ENCODE data around the gene TMEM198. TPM values are rescaled to one million over a fixed set of nuclear protein-coding genes. Genes with fewer than 3 reads are reported as not detected.

Gene TMEM198
- total RNA-seq, 1 donor, result 1.1 TPM

DNA sequence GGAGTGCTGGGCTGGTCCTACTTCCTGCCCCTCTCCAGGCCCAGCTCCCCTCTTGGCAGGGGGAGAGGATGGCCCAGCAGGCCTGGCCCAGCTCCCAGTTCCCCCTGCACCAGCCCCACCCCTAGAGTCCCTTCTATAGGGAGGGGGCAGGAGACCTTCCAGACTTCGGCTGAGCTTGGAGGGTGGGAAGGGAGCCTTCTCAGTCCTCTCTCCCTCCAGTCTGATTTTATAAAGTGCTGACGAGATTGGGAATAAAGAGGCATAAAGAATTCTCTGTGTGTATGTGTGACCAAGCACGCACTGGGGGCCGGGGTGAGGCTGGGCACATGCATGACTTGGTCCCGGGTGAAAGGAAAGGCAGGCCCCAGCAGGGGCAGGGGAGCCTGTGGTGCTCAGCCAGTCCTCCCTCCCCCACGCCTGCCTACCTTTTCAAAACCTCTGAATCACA is 5.3 kb upstream of the TMEM198 start:
- Histone ChIP-seq H3K36me3 (ENCODE audit: insufficient read depth, low read length) (peaks cover 25% of the 10 kb centered on the region), H3K9me3 (ENCODE audit: low read depth, low read length) (no peaks in the 10 kb centered on the region), H3K4me3 (ENCODE audit: insufficient read depth, low read length) (no peak overlapping the region), H3K27ac (ENCODE audit: low read depth, low read length) (no peak overlapping the region), H4K20me1 (ENCODE audit: insufficient read depth, low read length) (peaks cover 34% of the 10 kb centered on the region), H3K4me2 (ENCODE audit: insufficient read depth, low read length) (no peak overlapping the region), H3K4me1 (ENCODE audit: insufficient read depth, low read length) (peaks cover 11% of the 10 kb centered on the region), H3K27me3 (ENCODE audit: insufficient read depth, low read length) (no peaks in the 10 kb centered on the region), H2AFZ (ENCODE audit: low read length) (no peak overlapping the region), H3K79me2 (ENCODE audit: insufficient read depth, low read length) (peaks cover 23% of the 10 kb centered on the region)
- no peak for DNase-seq (ENCODE audit: insufficient read length, low spot score, missing footprints)
- TF ChIP-seq, protein P1, sequence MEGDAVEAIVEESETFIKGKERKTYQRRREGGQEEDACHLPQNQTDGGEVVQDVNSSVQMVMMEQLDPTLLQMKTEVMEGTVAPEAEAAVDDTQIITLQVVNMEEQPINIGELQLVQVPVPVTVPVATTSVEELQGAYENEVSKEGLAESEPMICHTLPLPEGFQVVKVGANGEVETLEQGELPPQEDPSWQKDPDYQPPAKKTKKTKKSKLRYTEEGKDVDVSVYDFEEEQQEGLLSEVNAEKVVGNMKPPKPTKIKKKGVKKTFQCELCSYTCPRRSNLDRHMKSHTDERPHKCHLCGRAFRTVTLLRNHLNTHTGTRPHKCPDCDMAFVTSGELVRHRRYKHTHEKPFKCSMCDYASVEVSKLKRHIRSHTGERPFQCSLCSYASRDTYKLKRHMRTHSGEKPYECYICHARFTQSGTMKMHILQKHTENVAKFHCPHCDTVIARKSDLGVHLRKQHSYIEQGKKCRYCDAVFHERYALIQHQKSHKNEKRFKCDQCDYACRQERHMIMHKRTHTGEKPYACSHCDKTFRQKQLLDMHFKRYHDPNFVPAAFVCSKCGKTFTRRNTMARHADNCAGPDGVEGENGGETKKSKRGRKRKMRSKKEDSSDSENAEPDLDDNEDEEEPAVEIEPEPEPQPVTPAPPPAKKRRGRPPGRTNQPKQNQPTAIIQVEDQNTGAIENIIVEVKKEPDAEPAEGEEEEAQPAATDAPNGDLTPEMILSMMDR (IDR thresholded peaks at IDR 0.05; ENCODE audit: extremely low read depth, low read depth, low read length), result no peak

DNA sequence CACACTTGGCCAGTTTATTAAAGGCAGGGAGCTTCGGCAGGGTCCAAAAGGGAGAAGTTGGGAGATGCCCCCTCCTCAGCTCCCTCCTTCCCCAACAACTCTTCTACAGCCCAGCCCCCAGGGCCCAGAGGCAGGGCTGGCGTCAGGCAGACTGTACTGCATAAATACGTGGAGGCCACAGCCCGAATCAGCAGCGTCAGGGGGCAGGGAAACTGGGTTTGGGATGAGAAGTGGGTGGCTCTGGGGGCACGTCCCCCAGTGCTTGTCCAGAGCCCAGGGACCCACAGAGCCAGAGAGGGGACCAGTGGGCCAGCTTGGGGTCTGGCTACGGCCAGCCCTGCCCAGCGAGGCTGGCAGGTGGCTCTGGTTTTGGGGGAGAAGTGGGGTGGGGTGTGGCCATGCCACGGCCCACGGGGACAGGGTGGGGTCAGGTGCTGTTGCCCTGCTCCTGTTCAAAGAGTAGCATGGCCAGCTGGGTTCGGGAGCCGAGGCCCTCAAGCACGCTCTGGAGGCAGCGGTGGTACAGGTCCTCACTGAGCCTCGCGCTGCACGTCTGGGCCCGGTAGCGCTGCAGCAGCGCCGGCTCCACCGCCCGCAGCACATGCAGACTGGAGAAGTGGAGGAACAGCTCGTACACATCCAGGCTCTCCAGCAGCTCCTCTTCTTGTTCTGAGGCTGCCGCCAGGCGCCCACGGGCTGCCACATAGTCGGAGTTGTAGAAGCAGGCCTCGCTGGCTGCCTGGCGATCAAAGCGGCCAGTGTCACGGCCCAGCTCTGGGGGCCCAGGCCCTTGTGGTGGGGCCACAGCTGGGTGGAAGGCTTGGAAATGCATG is 4.7 kb upstream of the TMEM198 start:
- peaks cover 11% of the 10 kb centered on the region for H3K4me1 ChIP-seq (ENCODE audit: insufficient read depth, low read length)
- H3K36me3 ChIP-seq (ENCODE audit: insufficient read depth, low read length), result peaks cover 25% of the 10 kb centered on the region
- TF ChIP-seq, protein P1 (IDR thresholded peaks at IDR 0.05; ENCODE audit: extremely low read depth, low read depth, low read length), result no peak
- H3K4me3 ChIP-seq (ENCODE audit: insufficient read depth, low read length), result no peak overlapping the region
- H3K4me2 ChIP-seq (ENCODE audit: insufficient read depth, low read length), result no peak overlapping the region
- no peaks in the 10 kb centered on the region for H3K27me3 ChIP-seq (ENCODE audit: insufficient read depth, low read length)
- peaks cover 23% of the 10 kb centered on the region for H3K79me2 ChIP-seq (ENCODE audit: insufficient read depth, low read length)
- no peak overlapping the region for H2AFZ ChIP-seq (ENCODE audit: low read length)
- no peak overlapping the region for H3K27ac ChIP-seq (ENCODE audit: low read depth, low read length)
- H4K20me1 ChIP-seq (ENCODE audit: insufficient read depth, low read length), result peaks cover 35% of the 10 kb centered on the region
- no peak for DNase-seq (ENCODE audit: insufficient read length, low spot score, missing footprints)
- H3K9me3 ChIP-seq (ENCODE audit: low read depth, low read length), result no peaks in the 10 kb centered on the region

DNA sequence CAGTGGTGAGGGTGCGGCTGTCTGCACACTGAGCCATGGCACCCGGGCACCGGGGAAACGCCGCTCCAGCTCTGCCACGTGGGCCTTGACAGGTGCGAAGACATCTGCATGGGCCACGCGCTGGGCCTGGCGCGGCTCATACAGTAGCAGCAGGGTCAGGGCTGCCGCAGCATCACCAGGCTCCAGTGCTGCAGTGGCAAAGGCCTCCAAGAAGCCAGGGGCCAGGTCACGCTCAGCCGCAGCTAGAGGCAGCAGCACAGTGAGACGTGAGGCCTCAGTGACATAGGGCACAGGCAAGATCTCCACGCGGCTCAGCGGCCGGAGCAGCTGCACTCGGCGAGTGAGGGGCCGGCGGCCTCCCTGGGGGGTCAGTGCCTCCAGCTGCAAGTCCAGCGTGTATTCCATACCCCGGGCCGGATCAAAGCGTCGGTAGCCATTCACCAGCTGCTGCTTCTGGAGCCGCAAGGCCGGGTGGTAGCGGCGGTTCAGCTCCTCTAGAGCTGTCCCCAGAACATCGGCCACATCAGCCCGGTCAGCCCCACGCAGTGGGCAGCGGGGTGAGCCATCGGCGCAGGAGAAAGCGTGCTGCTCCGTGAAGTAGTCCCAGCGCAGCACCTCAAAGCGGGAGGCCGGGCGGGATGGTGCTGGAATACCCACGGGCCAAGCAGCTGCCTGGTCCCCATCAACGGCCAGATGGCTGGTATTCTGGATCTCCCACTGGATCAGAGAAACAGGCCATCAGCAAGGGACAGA is 3.7 kb upstream of the TMEM198 start:
- Histone ChIP-seq H3K79me2 (ENCODE audit: insufficient read depth, low read length) (peaks cover 23% of the 10 kb centered on the region), H3K36me3 (ENCODE audit: insufficient read depth, low read length) (peaks cover 25% of the 10 kb centered on the region), H3K4me2 (ENCODE audit: insufficient read depth, low read length) (no peak overlapping the region), H3K27me3 (ENCODE audit: insufficient read depth, low read length) (no peaks in the 10 kb centered on the region), H3K27ac (ENCODE audit: low read depth, low read length) (no peak overlapping the region), H3K4me3 (ENCODE audit: insufficient read depth, low read length) (no peak overlapping the region), H3K4me1 (ENCODE audit: insufficient read depth, low read length) (peaks cover 14% of the 10 kb centered on the region), H4K20me1 (ENCODE audit: insufficient read depth, low read length) (peaks cover 41% of the 10 kb centered on the region), H2AFZ (ENCODE audit: low read length) (no peak overlapping the region), H3K9me3 (ENCODE audit: low read depth, low read length) (no peaks in the 10 kb centered on the region)
- no peak for DNase-seq (ENCODE audit: insufficient read length, low spot score, missing footprints)
- TF ChIP-seq, protein P1 (IDR thresholded peaks at IDR 0.05; ENCODE audit: extremely low read depth, low read depth, low read length), result no peak
